ENCODE results near the gene HLA-DQB1. TPM values are rescaled to one million over a fixed set of nuclear protein-coding genes. Genes with fewer than 3 reads are reported as not detected.

HLA-DQB1 gene
- total and polyA plus RNA-seq, 2 of the 8 experiments (the other 6 are each of a cell fraction or from before 2014, with no cell fraction given), result 1.2 to 5.2 TPM

GRCh38 chr6:32624565-32624964 is 41.9 kb downstream of the HLA-DQB1 start:
- no peaks in the 10 kb centered on the region for H4K20me1 ChIP-seq (replicated peaks in 1 of 2; ENCODE audit: control insufficient read depth in 1 of 2, insufficient read depth in 2 of 2, low read length in 2 of 2)
- no peak overlapping the region for H2AK5ac ChIP-seq (ENCODE audit: low read depth, low read length)
- H3K36me3 ChIP-seq (ENCODE audit: control insufficient read depth in 2 of 4, insufficient read depth in 4 of 4, low read length in 3 of 4), result no peaks in the 10 kb centered on the region
- H3K14ac ChIP-seq (ENCODE audit: insufficient read length), result no peak overlapping the region
- ChIA-PET POLR2A (ENCODE audit: partially characterized antibody) (no interaction called here), CTCF (ENCODE audit: partially characterized antibody) (no interaction called here)
- H2BK120ac ChIP-seq (replicated peaks; ENCODE audit: low read depth, low read length), result no peak overlapping the region
- H3K9me3 ChIP-seq (ENCODE audit: insufficient read depth in 2 of 2, low read depth in 1 of 2, low read length in 1 of 2), result no peaks in the 10 kb centered on the region
- H4K91ac ChIP-seq (replicated peaks; ENCODE audit: insufficient read length, low read length), result no peak overlapping the region
- no peak overlapping the region for H4K8ac ChIP-seq (ENCODE audit: extremely low read depth, insufficient read depth, low read length)
- H2BK20ac ChIP-seq (ENCODE audit: low read length), result no peak overlapping the region
- H3K23ac ChIP-seq (ENCODE audit: insufficient read length), result no peak overlapping the region
- H3K27me3 ChIP-seq (replicated peaks in 1 of 4; ENCODE audit: control insufficient read depth in 3 of 4, extremely low read depth in 1 of 4, insufficient read depth in 3 of 4, low read length in 3 of 4), result no peaks in the 10 kb centered on the region
- no peak overlapping the region for H3K56ac ChIP-seq (replicated peaks; ENCODE audit: insufficient read length, low read depth, low read length)
- no peak overlapping the region for H2BK5ac ChIP-seq (ENCODE audit: low read depth, low read length)
- DNase-seq (ENCODE audit: low read depth in 1 of 2, low spot score in 2 of 2), result no peak
- H3K4ac ChIP-seq (replicated peaks; ENCODE audit: insufficient read length, low read depth, low read length), result no peak overlapping the region
- no peak for TF ChIP-seq MAX (IDR thresholded peaks at IDR 0.05)
- H3K9ac ChIP-seq (replicated peaks in 1 of 4; ENCODE audit: extremely low read depth in 1 of 4, low read depth in 3 of 4, low read length in 3 of 4), result no peak overlapping the region
- H3K79me1 ChIP-seq (ENCODE audit: low read depth, low read length), result no peaks in the 10 kb centered on the region
- H2BK15ac ChIP-seq (ENCODE audit: low read length), result no peak overlapping the region
- H3K79me2 ChIP-seq (ENCODE audit: control insufficient read depth in 1 of 2, insufficient read depth in 2 of 2, low read length in 2 of 2), result no peaks in the 10 kb centered on the region
- H4K5ac ChIP-seq (ENCODE audit: insufficient read length, low read depth, low read length), result no peak overlapping the region
- no peaks in the 10 kb centered on the region for H3K4me1 ChIP-seq (replicated peaks in 1 of 4; ENCODE audit: control insufficient read depth in 3 of 4, insufficient read depth in 4 of 4, low read length in 3 of 4)
- H3K4me2 ChIP-seq (ENCODE audit: insufficient read depth in 1 of 2, low read depth in 2 of 2, low read length in 2 of 2), result no peak overlapping the region
- H3K23me2 ChIP-seq (ENCODE audit: low read depth, low read length), result no peaks in the 10 kb centered on the region
- no peak overlapping the region for H2BK12ac ChIP-seq (ENCODE audit: low read depth, low read length)
- 0% methylated on average over 1 of the region's 3 CpGs; no CpG with 5 or more reads in 1 of the 2 experiments for WGBS, 2 experiments (ENCODE audit: extremely low coverage in 1 of 2, insufficient coverage in 1 of 2, insufficient read length in 1 of 2, insufficient replicate concordance in 2 of 2, low coverage in 1 of 2, low lambda C conversion rate in 2 of 2, missing lambda C conversion rate in 1 of 2)
- no peak overlapping the region for H3K4me3 ChIP-seq (ENCODE audit: extremely low read depth in 1 of 4, insufficient read depth in 2 of 4, low read depth in 3 of 4, low read length in 4 of 4)
- no peak overlapping the region for H3K18ac ChIP-seq (ENCODE audit: extremely low read depth, low read length)
- H3K27ac ChIP-seq (ENCODE audit: low read depth, low read length), result no peak overlapping the region
- no peak for FAIRE-seq
- no peak overlapping the region for H2AFZ ChIP-seq (ENCODE audit: low read length)

Data from H1 (cell line).